Measurements from ENCODE around the gene GPR78.

GRCh38 chr4:8544741-8545438, 35.3 kb upstream of the GPR78 start:
- no peak for TF ChIP-seq CTCF (IDR thresholded peaks at IDR 0.05)
- TF ChIP-seq POLR2A (IDR thresholded peaks at IDR 0.05): no peak
- TF ChIP-seq POLR2AphosphoS5 (IDR thresholded peaks at IDR 0.05; ENCODE audit: insufficient read depth in 1 of 2, low read depth in 1 of 2): no peak
